ENCODE data around the gene GPR183. TPM values are rescaled to one million over a fixed set of nuclear protein-coding genes. Genes with fewer than 3 reads are reported as not detected.

GPR183 gene
- total RNA-seq, 4 donors from 2014 or later = 2.3 to 13.7 (median 9.1) TPM

GRCh38 chr13:99265821-99266426 lies 41.3 kb downstream of the GPR183 start:
- intact Hi-C loops (cut with DNase I; ENCODE audit: low total_unique reads) = no loop called here
- 19 to 25% methylated on average over 3 of the region's 3 CpGs for WGBS, 2 donors
- no peak for DNase-seq (ENCODE audit: low spot score in 2 of 2)

GRCh38 chr13:99265162-99265800 lies 41.9 kb downstream of the GPR183 start:
- DNase-seq (ENCODE audit: low spot score in 2 of 2) = no peak
- no peak overlapping the region for H3K4me3 ChIP-seq (ENCODE audit: low read depth, poor library complexity, severe bottlenecking)
- 74 to 78% methylated on average over 8 of the region's 8 CpGs for WGBS, 2 donors
- intact Hi-C loops (cut with DNase I; ENCODE audit: low total_unique reads) = no loop called here
- no peak for TF ChIP-seq POLR2A (IDR thresholded peaks at IDR 0.05)
- TF ChIP-seq CTCF (IDR thresholded peaks at IDR 0.05) = no peak

More at GRCh38 chr13:99265821-99266426, 41.3 kb downstream of the GPR183 start:
- no peak overlapping the region for H3K4me3 ChIP-seq (ENCODE audit: low read depth, poor library complexity, severe bottlenecking)
- TF ChIP-seq CTCF (IDR thresholded peaks at IDR 0.05) (no peak), POLR2A (IDR thresholded peaks at IDR 0.05) (no peak)

GRCh38 chr13:99264051-99264450 lies 43.1 kb downstream of the GPR183 start:
- WGBS, 2 donors = 44 to 64% methylated on average over 1 of the region's 1 CpG
- TF ChIP-seq POLR2A (IDR thresholded peaks at IDR 0.05) (no peak), CTCF (IDR thresholded peaks at IDR 0.05) (no peak)
- no peak for DNase-seq (ENCODE audit: low spot score in 2 of 2)
- intact Hi-C loops (cut with DNase I; ENCODE audit: low total_unique reads) = loop anchor here (5.0 kb wide), 1 partner anchor 87 kb away; no protein-coding TSS in a partner anchor
- H3K4me3 ChIP-seq (ENCODE audit: low read depth, poor library complexity, severe bottlenecking) = no peak overlapping the region

GRCh38 chr13:99263126-99263785 lies 43.9 kb downstream of the GPR183 start:
- intact Hi-C loops (cut with DNase I; ENCODE audit: low total_unique reads) = loop anchor here (5.0 kb wide), 1 partner anchor 86 kb away; no protein-coding TSS in a partner anchor
- H3K4me3 ChIP-seq (ENCODE audit: low read depth, poor library complexity, severe bottlenecking) = no peak overlapping the region
- no peak for DNase-seq (ENCODE audit: low spot score in 2 of 2)
- TF ChIP-seq CTCF (IDR thresholded peaks at IDR 0.05) = no peak
- no peak for TF ChIP-seq POLR2A (IDR thresholded peaks at IDR 0.05)
- WGBS, 2 donors = 84 to 88% methylated on average over 7 of the region's 7 CpGs

GRCh38 chr13:99261059-99261458 lies 46.1 kb downstream of the GPR183 start:
- no peak for DNase-seq (ENCODE audit: low spot score in 2 of 2)
- intact Hi-C loops (cut with DNase I; ENCODE audit: low total_unique reads) = loop anchor here (5.0 kb wide), 1 partner anchor 84 kb away; no protein-coding TSS in a partner anchor
- H3K4me3 ChIP-seq (ENCODE audit: low read depth, poor library complexity, severe bottlenecking) = no peak overlapping the region
- WGBS, 2 donors = 90 to 95% methylated on average over 1 of the region's 1 CpG
- TF ChIP-seq POLR2A (IDR thresholded peaks at IDR 0.05) (no peak), CTCF (IDR thresholded peaks at IDR 0.05) (no peak)
